Activated CD8-positive, alpha-beta memory T cell treated with anti-CD3 and anti-CD28 coated beads, Interleukin-2, amount 50 U/mL, for 4 hours (primary cell): ENCODE data around the gene GNRH2.
A peak's percentile ranks its signal among the peaks of the same experiment; 100 is the strongest.
"Not testable (repeated sequence)": the region's sequence is repeated elsewhere in the genome, so short reads cannot be mapped to it uniquely, and the experiment has no call there.

ENCODE experiments used
- DNase-seq: peaks from one replicate; pipeline ENCODE4 v3.0.0-alpha.2; 2020

Gene GNRH2

GRCh38 chr20:3044336-3044965, 1.0 kb downstream of the GNRH2 start:
- no peak for DNase-seq

GRCh38 chr20:3045042-3045815, 1.8 kb downstream of the GNRH2 start:
- DNase-seq, result peak; percentile 50

GRCh38 chr20:3045816-3046676, 2.6 kb downstream of the GNRH2 start, which contains the start of gene MRPS26:
TSS of gene MRPS26 (plus strand) at chr20:3046052. CDS start at chr20:3046069, 17 bp downstream.
- peak; percentile 82 for DNase-seq

GRCh38 chr20:3046677-3047462, 3.4 kb downstream of the GNRH2 start:
- DNase-seq, result no peak

GRCh38 chr20:3047486-3048419, 4.3 kb downstream of the GNRH2 start:
- DNase-seq, result no peak

- no peak for DNase-seq
These were observed 8.1 kb downstream of the GNRH2 start for GRCh38 chr20:3051385-3052019.

GRCh38 chr20:3059489-3059888, 16.1 kb downstream of the GNRH2 start:
- no peak for DNase-seq

GRCh38 chr20:3064119-3064518, 20.7 kb downstream of the GNRH2 start:
- DNase-seq, result not testable (repeated sequence)

GRCh38 chr20:3067139-3068014, 24.0 kb downstream of the GNRH2 start:
- no peak for DNase-seq

GRCh38 chr20:3068075-3068474, 24.7 kb downstream of the GNRH2 start:
- no peak for DNase-seq

GRCh38 chr20:3068986-3069900, 25.8 kb downstream of the GNRH2 start:
- DNase-seq, result peak; percentile 54

GRCh38 chr20:3070725-3071124, 27.3 kb downstream of the GNRH2 start:
- no peak for DNase-seq

GRCh38 chr20:3071266-3071609, 27.8 kb downstream of the GNRH2 start:
- DNase-seq, result no peak

- DNase-seq, result peak; percentile 76
These were observed 28.4 kb downstream of the GNRH2 start, which contains the start of gene OXT for GRCh38 chr20:3071610-3072529. TSS of gene OXT (plus strand) at chr20:3071620. CDS start at chr20:3071656, 36 bp downstream.

- DNase-seq, result no peak
These were observed 29.3 kb downstream of the GNRH2 start for GRCh38 chr20:3072530-3073250.

- not testable (repeated sequence) for DNase-seq
These were observed 29.8 kb downstream of the GNRH2 start for GRCh38 chr20:3073251-3073643.

- DNase-seq, result no peak
These were observed 31.4 kb downstream of the GNRH2 start for GRCh38 chr20:3074812-3075211.
